Erythroblast (primary cell): Measurements from ENCODE around the gene SUSD1.

Source experiments
- GATA1 ChIP-seq: IDR thresholded peaks from 2 replicates; pipeline ENCODE4 v1.6.1; 2011; ENCODE audit warnings: low read depth, mild to moderate bottlenecking, control low read depth, low read length, moderate library complexity
- POLR2A ChIP-seq: IDR thresholded peaks from 2 replicates; pipeline ENCODE4 v1.6.1; 2011; ENCODE audit warnings: mild to moderate bottlenecking, low read length

DNA sequence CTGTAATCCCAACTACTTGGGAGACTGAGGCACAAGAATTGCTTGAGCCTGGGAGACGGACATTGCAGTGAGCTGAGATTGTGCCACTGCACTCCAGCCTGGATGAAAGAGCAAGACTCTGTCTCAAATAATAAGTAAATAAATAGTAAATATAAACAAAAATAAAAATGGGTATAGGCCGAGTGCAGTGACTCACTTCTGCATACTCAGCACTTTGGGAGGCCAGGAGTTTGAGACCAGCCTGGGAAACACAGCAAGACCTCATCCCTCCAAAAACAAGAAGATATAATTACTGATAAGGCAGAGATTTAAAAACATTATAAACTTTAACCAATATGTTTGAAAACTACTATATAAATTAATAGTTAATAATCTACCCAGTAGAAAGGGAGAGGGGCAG lies 37.8 kb upstream of the SUSD1 start:
- no peak for TF ChIP-seq POLR2A
- TF ChIP-seq GATA1 = no peak
